Astrocyte (in vitro differentiated cells and primary cell): ENCODE results near the gene FILIP1L. TPM values are rescaled to one million over a fixed set of nuclear protein-coding genes. Genes with fewer than 3 reads are reported as not detected.

Source experiments
- DNase-seq: peaks from one replicate; pipeline ENCODE4 v3.0.0-alpha.2; 2010; ENCODE audit warnings: low read depth
- FAIRE-seq: peaks from 2 replicates; lab custom pipeline; 2011; peaks lifted over from hg19 to GRCh38; lab: Jason Lieb, UNC
- H2AFZ ChIP-seq: 2 replicates; pipeline ENCODE4 v1.6.0; 2012; ENCODE audit warnings: low read depth, low read length, inconsistent platforms
- H3K27ac ChIP-seq: 2 replicates; pipeline ENCODE4 v1.5.1; 2011; ENCODE audit warnings: low read depth, low read length, inconsistent platforms
- H3K27me3 ChIP-seq: 2 replicates; pipeline ENCODE4 v1.6.0; 2011; ENCODE audit warnings: low read length, inconsistent platforms; ENCODE audit not compliant: insufficient read depth
- H3K36me3 ChIP-seq: 2 replicates; pipeline ENCODE4 v1.5.1; 2011; ENCODE audit warnings: low read length, inconsistent platforms; ENCODE audit not compliant: insufficient read depth
- H3K4me1 ChIP-seq: 2 replicates; pipeline ENCODE4 v1.5.1; 2011; ENCODE audit warnings: low read length, inconsistent platforms; ENCODE audit not compliant: insufficient read depth
- H3K4me2 ChIP-seq: 2 replicates; pipeline ENCODE4 v1.6.0; 2012; ENCODE audit warnings: low read length, inconsistent platforms
- H3K4me3 ChIP-seq: 2 replicates; pipeline ENCODE4 v1.5.1; 2011; ENCODE audit warnings: low read depth, mild to moderate bottlenecking, low read length, inconsistent platforms; ENCODE audit not compliant: insufficient read depth
- H3K79me2 ChIP-seq: 2 replicates; pipeline ENCODE4 v1.6.0; 2012; ENCODE audit warnings: mild to moderate bottlenecking, low read length, inconsistent platforms; ENCODE audit not compliant: insufficient read depth
- H3K9ac ChIP-seq: 2 replicates; pipeline ENCODE4 v1.6.0; 2012; ENCODE audit warnings: mild to moderate bottlenecking, low read length, inconsistent platforms
- H3K9me3 ChIP-seq: 2 replicates; pipeline ENCODE4 v1.5.1; 2012; ENCODE audit warnings: low read depth, mild to moderate bottlenecking, low read length, inconsistent platforms; ENCODE audit not compliant: insufficient read depth
- H4K20me1 ChIP-seq: 2 replicates; pipeline ENCODE4 v1.6.0; 2012; ENCODE audit warnings: low read length, inconsistent platforms; ENCODE audit not compliant: insufficient read depth
- H3K27ac Mint-ChIP-seq: one replicate; pipeline ENCODE4 v1.8.0; 2021; ENCODE audit warnings: mild to moderate bottlenecking, mixed read lengths; ENCODE audit not compliant: unreplicated experiment
- H3K27me3 Mint-ChIP-seq: one replicate; pipeline ENCODE4 v1.8.0; 2021; ENCODE audit warnings: low read depth, mixed read lengths; ENCODE audit not compliant: unreplicated experiment
- H3K36me3 Mint-ChIP-seq: one replicate; pipeline ENCODE4 v1.8.0; 2021; ENCODE audit warnings: low read depth, mixed read lengths; ENCODE audit not compliant: unreplicated experiment
- H3K4me1 Mint-ChIP-seq: one replicate; pipeline ENCODE4 v1.8.0; 2021; ENCODE audit warnings: low read depth, mixed read lengths; ENCODE audit not compliant: unreplicated experiment
- H3K4me3 Mint-ChIP-seq: one replicate; pipeline ENCODE4 v1.8.0; 2021; ENCODE audit warnings: mild to moderate bottlenecking, moderate library complexity, mixed read lengths; ENCODE audit not compliant: unreplicated experiment
- H3K9me3 Mint-ChIP-seq: one replicate; pipeline ENCODE4 v1.8.0; 2021; ENCODE audit warnings: mild to moderate bottlenecking, mixed read lengths; ENCODE audit not compliant: unreplicated experiment
- EZH2 ChIP-seq: IDR thresholded peaks from 2 replicates; pipeline ENCODE4 v1.6.1; 2012; ENCODE audit warnings: mild to moderate bottlenecking, low read length, inconsistent platforms; ENCODE audit not compliant: insufficient read depth
- total RNA-seq: library from RNA; stranded (reverse); gene quantifications from 2 replicates; pipeline ENCODE4 v1.2.1, GENCODE V29; 2021
- TF ChIP-seq, protein P1 (sequence below): IDR thresholded peaks from 2 replicates; pipeline ENCODE4 v1.5.1; 2011; ENCODE audit warnings: low read depth, mild to moderate bottlenecking, inconsistent platforms, low read length, moderate library complexity; ENCODE audit not compliant: insufficient read depth

The FILIP1L gene
- total RNA-seq, 1 donor from 2014 or later = 209 TPM

DNA sequence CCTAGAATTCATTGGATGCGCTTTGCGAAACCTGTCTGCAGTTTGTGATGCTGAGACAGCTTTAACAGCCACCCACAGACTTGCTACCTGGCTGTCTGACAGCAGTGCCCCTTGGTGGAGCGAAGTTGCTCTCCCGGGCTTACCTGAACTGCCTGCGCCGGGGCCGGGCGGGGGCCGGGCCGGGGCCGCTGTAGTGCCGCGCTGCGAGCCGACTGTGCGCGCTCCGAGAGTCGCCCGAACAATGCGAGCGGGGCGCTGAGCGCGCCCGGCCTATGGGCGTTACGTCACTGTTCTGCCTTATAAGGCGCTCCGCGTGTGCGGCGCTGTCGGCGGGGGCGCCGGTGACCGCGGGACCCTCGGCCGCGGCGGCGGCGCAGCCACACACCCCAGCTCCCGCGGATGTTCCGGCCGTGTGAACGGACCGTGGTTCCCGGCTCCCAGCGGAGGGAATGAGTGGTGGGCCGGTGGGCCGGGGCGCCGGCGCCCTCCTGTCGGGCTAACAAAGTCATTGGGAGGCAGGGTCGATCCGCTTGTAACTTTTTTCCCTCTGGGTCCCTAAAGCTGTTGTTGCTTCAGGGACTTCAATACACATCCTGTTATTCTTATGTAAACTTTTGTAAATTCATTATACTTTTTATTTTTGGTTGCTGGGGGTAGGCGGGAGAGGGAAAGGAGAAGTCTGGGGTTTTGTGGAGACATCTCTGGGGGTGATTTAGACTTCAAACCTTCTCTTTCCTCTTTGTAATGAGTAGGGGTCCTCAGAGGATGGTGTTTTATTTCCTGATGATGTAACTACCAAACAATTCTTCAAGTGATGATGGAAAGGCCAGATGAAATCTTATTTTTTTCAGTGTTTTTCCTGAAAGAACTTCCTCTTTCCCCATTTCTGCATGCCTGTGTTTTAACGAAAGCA is 238.1 kb downstream of the FILIP1L start:
- no peaks in the 10 kb centered on the region for H3K9me3 Mint-ChIP-seq
- H3K4me3 ChIP-seq = peak overlapping the region; percentile 96
- H3K4me1 Mint-ChIP-seq = peaks cover 25% of the 10 kb centered on the region
- H3K4me1 ChIP-seq = peaks cover 29% of the 10 kb centered on the region
- no peaks in the 10 kb centered on the region for H3K27me3 ChIP-seq
- DNase-seq = peak; percentile 65
- no peaks in the 10 kb centered on the region for H3K27me3 Mint-ChIP-seq
- peak overlapping the region; percentile 98 for H3K4me3 Mint-ChIP-seq
- peak overlapping the region; percentile 98 for H3K9ac ChIP-seq
- peak overlapping the region; percentile 83 for H3K4me2 ChIP-seq
- H4K20me1 ChIP-seq = peaks cover 22% of the 10 kb centered on the region
- peak overlapping the region; percentile 25 for H2AFZ ChIP-seq
- H3K27ac ChIP-seq = peak overlapping the region; percentile 94
- peaks cover 48% of the 10 kb centered on the region for H3K79me2 ChIP-seq
- H3K9me3 ChIP-seq = no peaks in the 10 kb centered on the region
- peaks cover 4% of the 10 kb centered on the region for H3K36me3 ChIP-seq
- FAIRE-seq = no peak
- peaks cover 18% of the 10 kb centered on the region for H3K36me3 Mint-ChIP-seq
- peak overlapping the region; percentile 97 for H3K27ac Mint-ChIP-seq
- TF ChIP-seq, protein P1, sequence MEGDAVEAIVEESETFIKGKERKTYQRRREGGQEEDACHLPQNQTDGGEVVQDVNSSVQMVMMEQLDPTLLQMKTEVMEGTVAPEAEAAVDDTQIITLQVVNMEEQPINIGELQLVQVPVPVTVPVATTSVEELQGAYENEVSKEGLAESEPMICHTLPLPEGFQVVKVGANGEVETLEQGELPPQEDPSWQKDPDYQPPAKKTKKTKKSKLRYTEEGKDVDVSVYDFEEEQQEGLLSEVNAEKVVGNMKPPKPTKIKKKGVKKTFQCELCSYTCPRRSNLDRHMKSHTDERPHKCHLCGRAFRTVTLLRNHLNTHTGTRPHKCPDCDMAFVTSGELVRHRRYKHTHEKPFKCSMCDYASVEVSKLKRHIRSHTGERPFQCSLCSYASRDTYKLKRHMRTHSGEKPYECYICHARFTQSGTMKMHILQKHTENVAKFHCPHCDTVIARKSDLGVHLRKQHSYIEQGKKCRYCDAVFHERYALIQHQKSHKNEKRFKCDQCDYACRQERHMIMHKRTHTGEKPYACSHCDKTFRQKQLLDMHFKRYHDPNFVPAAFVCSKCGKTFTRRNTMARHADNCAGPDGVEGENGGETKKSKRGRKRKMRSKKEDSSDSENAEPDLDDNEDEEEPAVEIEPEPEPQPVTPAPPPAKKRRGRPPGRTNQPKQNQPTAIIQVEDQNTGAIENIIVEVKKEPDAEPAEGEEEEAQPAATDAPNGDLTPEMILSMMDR = no peak
- no peak for TF ChIP-seq EZH2

GRCh38 chr3:99875581-99875928 is 238.7 kb downstream of the FILIP1L start:
- Histone ChIP-seq H3K9ac (peak overlapping the region; percentile 98), H3K27me3 (no peaks in the 10 kb centered on the region), H3K9me3 (no peaks in the 10 kb centered on the region), H4K20me1 (peaks cover 28% of the 10 kb centered on the region), H3K36me3 (peaks cover 10% of the 10 kb centered on the region), H3K27ac (peak overlapping the region; percentile 94), H3K4me2 (peak overlapping the region; percentile 83), H3K4me1 (peaks cover 34% of the 10 kb centered on the region), H3K79me2 (peaks cover 54% of the 10 kb centered on the region), H3K4me3 (peak overlapping the region; percentile 96), H2AFZ (no peak overlapping the region)
- peak overlapping the region; percentile 96 for H3K27ac Mint-ChIP-seq
- DNase-seq (no peak), FAIRE-seq (no peak)
- H3K9me3 Mint-ChIP-seq = no peaks in the 10 kb centered on the region
- peaks cover 31% of the 10 kb centered on the region for H3K4me1 Mint-ChIP-seq
- peaks cover 20% of the 10 kb centered on the region for H3K36me3 Mint-ChIP-seq
- TF ChIP-seq EZH2 = no peak
- TF ChIP-seq, protein P1 = no peak
- peak overlapping the region; percentile 98 for H3K4me3 Mint-ChIP-seq
- no peaks in the 10 kb centered on the region for H3K27me3 Mint-ChIP-seq
